Measurements from ENCODE around the gene CDH4.

The CDH4 gene

GRCh38 chr20:61379898-61380544 lies 128.0 kb downstream of the CDH4 start:
- H3K27ac Mint-ChIP-seq = no peak overlapping the region

GRCh38 chr20:61380545-61380915 lies 128.5 kb downstream of the CDH4 start:
- DNase-seq (ENCODE audit: low spot score in 2 of 2) = no peak
- Mint-ChIP-seq H3K9me3 (no peaks in the 10 kb centered on the region), H3K27ac (no peak overlapping the region), H3K36me3 (no peaks in the 10 kb centered on the region), H3K4me3 (no peak overlapping the region), H3K4me1 (no peaks in the 10 kb centered on the region)
- ATAC-seq = no peak

More at GRCh38 chr20:61379898-61380544, 128.0 kb downstream of the CDH4 start:
- ATAC-seq (no peak), DNase-seq (ENCODE audit: low spot score in 2 of 2) (no peak)
- Mint-ChIP-seq H3K4me1 (no peaks in the 10 kb centered on the region), H3K36me3 (no peaks in the 10 kb centered on the region), H3K4me3 (no peak overlapping the region), H3K9me3 (no peaks in the 10 kb centered on the region)

GRCh38 chr20:61382194-61382593 lies 130.1 kb downstream of the CDH4 start:
- DNase-seq (ENCODE audit: low spot score in 2 of 2) = no peak
- H3K4me3 Mint-ChIP-seq = no peak overlapping the region
- H3K36me3 Mint-ChIP-seq = no peaks in the 10 kb centered on the region
- H3K4me1 Mint-ChIP-seq = no peaks in the 10 kb centered on the region
- H3K9me3 Mint-ChIP-seq = no peaks in the 10 kb centered on the region
- no peak for ATAC-seq
- no peak overlapping the region for H3K27ac Mint-ChIP-seq

GRCh38 chr20:61385296-61385695 lies 133.2 kb downstream of the CDH4 start:
- ATAC-seq (no peak), DNase-seq (ENCODE audit: low spot score in 2 of 2) (no peak)
- Mint-ChIP-seq H3K9me3 (peaks cover 2% of the 10 kb centered on the region), H3K4me3 (no peak overlapping the region), H3K36me3 (no peaks in the 10 kb centered on the region), H3K27ac (no peak overlapping the region), H3K4me1 (no peaks in the 10 kb centered on the region)

- Mint-ChIP-seq H3K36me3 (no peaks in the 10 kb centered on the region), H3K4me1 (no peaks in the 10 kb centered on the region), H3K27ac (no peak overlapping the region), H3K4me3 (no peak overlapping the region), H3K9me3 (peaks cover 2% of the 10 kb centered on the region)
- DNase-seq (ENCODE audit: low spot score in 2 of 2) (no peak), ATAC-seq (no peak)
These were observed 133.7 kb downstream of the CDH4 start for GRCh38 chr20:61385731-61386130.

- Mint-ChIP-seq H3K36me3 (no peaks in the 10 kb centered on the region), H3K27ac (no peak overlapping the region), H3K4me3 (no peak overlapping the region), H3K9me3 (peaks cover 2% of the 10 kb centered on the region), H3K4me1 (no peaks in the 10 kb centered on the region)
- DNase-seq (ENCODE audit: low spot score in 2 of 2) = no peak
- no peak for ATAC-seq
These were observed 135.3 kb downstream of the CDH4 start for GRCh38 chr20:61387204-61387953.

GRCh38 chr20:61387954-61388348 lies 135.9 kb downstream of the CDH4 start:
- no peak for DNase-seq (ENCODE audit: low spot score in 2 of 2)
- H3K4me3 Mint-ChIP-seq = no peak overlapping the region
- H3K36me3 Mint-ChIP-seq = no peaks in the 10 kb centered on the region
- H3K4me1 Mint-ChIP-seq = no peaks in the 10 kb centered on the region
- H3K27ac Mint-ChIP-seq = no peak overlapping the region
- H3K9me3 Mint-ChIP-seq = peaks cover 2% of the 10 kb centered on the region
- no peak for ATAC-seq

- Mint-ChIP-seq H3K9me3 (peaks cover 2% of the 10 kb centered on the region), H3K36me3 (no peaks in the 10 kb centered on the region), H3K4me3 (no peak overlapping the region), H3K4me1 (no peaks in the 10 kb centered on the region), H3K27ac (no peak overlapping the region)
- DNase-seq (ENCODE audit: low spot score in 2 of 2) (no peak), ATAC-seq (no peak)
These were observed 137.0 kb downstream of the CDH4 start for GRCh38 chr20:61389077-61389476.

- DNase-seq (ENCODE audit: low spot score in 2 of 2) = no peak
- no peaks in the 10 kb centered on the region for H3K4me1 Mint-ChIP-seq
- no peaks in the 10 kb centered on the region for H3K36me3 Mint-ChIP-seq
- ATAC-seq = no peak
- H3K9me3 Mint-ChIP-seq = peaks cover 2% of the 10 kb centered on the region
- H3K27ac Mint-ChIP-seq = no peak overlapping the region
- no peak overlapping the region for H3K4me3 Mint-ChIP-seq
These were observed 139.1 kb downstream of the CDH4 start for GRCh38 chr20:61391185-61391584.

GRCh38 chr20:61391812-61392520 lies 139.9 kb downstream of the CDH4 start:
- Mint-ChIP-seq H3K4me3 (no peak overlapping the region), H3K27ac (no peak overlapping the region), H3K9me3 (peaks cover 2% of the 10 kb centered on the region), H3K4me1 (no peaks in the 10 kb centered on the region), H3K36me3 (no peaks in the 10 kb centered on the region)
- ATAC-seq (no peak), DNase-seq (ENCODE audit: low spot score in 2 of 2) (no peak)

GRCh38 chr20:61394088-61394799 lies 142.2 kb downstream of the CDH4 start:
- Mint-ChIP-seq H3K4me1 (no peaks in the 10 kb centered on the region), H3K27ac (no peak overlapping the region), H3K36me3 (no peaks in the 10 kb centered on the region), H3K4me3 (no peak overlapping the region), H3K9me3 (peaks cover 2% of the 10 kb centered on the region)
- no peak for ATAC-seq
- no peak for DNase-seq (ENCODE audit: low spot score in 2 of 2)

GRCh38 chr20:61396262-61396848 lies 144.3 kb downstream of the CDH4 start:
- H3K27ac Mint-ChIP-seq = no peak overlapping the region
- no peaks in the 10 kb centered on the region for H3K9me3 Mint-ChIP-seq
- no peaks in the 10 kb centered on the region for H3K36me3 Mint-ChIP-seq
- DNase-seq (ENCODE audit: low spot score in 2 of 2) (no peak), ATAC-seq (no peak)
- H3K4me3 Mint-ChIP-seq = no peak overlapping the region
- no peaks in the 10 kb centered on the region for H3K4me1 Mint-ChIP-seq

GRCh38 chr20:61397146-61397545 lies 145.1 kb downstream of the CDH4 start:
- no peaks in the 10 kb centered on the region for H3K36me3 Mint-ChIP-seq
- ATAC-seq (no peak), DNase-seq (ENCODE audit: low spot score in 2 of 2) (no peak)
- H3K27ac Mint-ChIP-seq = no peak overlapping the region
- H3K9me3 Mint-ChIP-seq = no peaks in the 10 kb centered on the region
- no peak overlapping the region for H3K4me3 Mint-ChIP-seq
- H3K4me1 Mint-ChIP-seq = no peaks in the 10 kb centered on the region

GRCh38 chr20:61397790-61398189 lies 145.7 kb downstream of the CDH4 start:
- H3K4me1 Mint-ChIP-seq = no peaks in the 10 kb centered on the region

GRCh38 chr20:61399433-61399832 lies 147.4 kb downstream of the CDH4 start:
- no peak for ATAC-seq
- Mint-ChIP-seq H3K27ac (no peak overlapping the region), H3K36me3 (no peaks in the 10 kb centered on the region), H3K9me3 (no peaks in the 10 kb centered on the region), H3K4me3 (no peak overlapping the region), H3K4me1 (no peaks in the 10 kb centered on the region)
- no peak for DNase-seq (ENCODE audit: low spot score in 2 of 2)

More at GRCh38 chr20:61397790-61398189, 145.7 kb downstream of the CDH4 start:
- Mint-ChIP-seq H3K36me3 (no peaks in the 10 kb centered on the region), H3K27ac (no peak overlapping the region), H3K9me3 (no peaks in the 10 kb centered on the region), H3K4me3 (no peak overlapping the region)
- DNase-seq (ENCODE audit: low spot score in 2 of 2) (no peak), ATAC-seq (no peak)

Data from stimulated activated effector memory CD8-positive, alpha-beta T cell treated with anti-CD3 and anti-CD28 coated beads, Interleukin-12 subunit alpha, Interleukin-12 subunit beta, amount 100 ng/mL, for 72 hours (primary cell).